ENCODE measurements around the gene TULP3.

The TULP3 gene

DNA sequence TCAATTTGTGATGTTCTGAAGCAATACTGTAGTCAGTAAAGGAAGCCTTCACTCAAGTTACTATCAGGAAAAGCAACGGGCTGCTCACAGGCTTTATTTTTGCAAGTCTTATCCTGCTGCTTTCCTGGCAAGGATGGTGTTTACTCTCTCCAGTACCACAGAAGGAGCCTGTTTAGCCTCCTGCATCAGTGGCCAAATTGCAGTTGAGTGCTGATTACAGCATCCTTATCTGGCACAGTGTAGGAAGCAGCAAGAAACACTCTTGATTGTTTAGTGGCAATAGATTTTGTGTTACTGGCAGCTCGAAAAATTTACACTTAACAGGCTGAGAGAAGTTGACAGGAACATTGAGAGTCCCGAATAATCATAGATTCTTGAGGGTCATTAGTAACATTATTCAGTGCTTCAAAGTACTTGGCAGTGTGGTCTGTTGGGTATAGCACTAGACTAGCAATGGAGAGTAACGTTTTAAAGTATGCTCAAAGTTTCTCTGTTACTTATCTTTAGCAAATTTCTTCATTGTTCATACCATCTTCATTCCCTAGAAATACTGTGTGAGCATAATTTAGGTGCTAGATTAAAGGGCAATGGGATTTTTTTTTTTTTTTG, 11.7 kb downstream of the TULP3 start:
- ChIA-PET CTCF (no interaction called here), POLR2A (no interaction called here)
- Histone ChIP-seq H3K9me3 (ENCODE audit: control extremely low read depth in 1 of 5, control insufficient read depth in 4 of 5, insufficient read depth in 2 of 5, low read depth in 1 of 5, low read length in 4 of 5) (no peaks in the 10 kb centered on the region), H3K36me3 (ENCODE audit: control insufficient read depth in 4 of 4, insufficient read depth in 4 of 4, low read length in 3 of 4) (no peaks in the 10 kb centered on the region), H3K4me1 (ENCODE audit: control extremely low read depth in 1 of 4, control insufficient read depth in 4 of 4, insufficient read depth in 4 of 4, low read length in 3 of 4) (no peaks in the 10 kb centered on the region), H3K27ac (ENCODE audit: insufficient read depth in 1 of 2, low read depth in 1 of 2, low read length in 2 of 2, poor library complexity in 1 of 2, severe bottlenecking in 2 of 2) (no peak overlapping the region), H3K4me3 (ENCODE audit: control insufficient read depth in 1 of 7, extremely low read depth in 1 of 7, insufficient read depth in 4 of 7, low read depth in 2 of 7, low read length in 6 of 7) (no peak overlapping the region), H3K27me3 (replicated peaks in 2 of 5; ENCODE audit: control insufficient read depth in 4 of 5, insufficient read depth in 5 of 5, low read length in 4 of 5) (no peaks in the 10 kb centered on the region)
- peak in 1 of 3 donors; percentile 30 for DNase-seq
- 93% methylated on average over 1 of the region's 4 CpGs for WGBS (ENCODE audit: insufficient coverage)

DNA sequence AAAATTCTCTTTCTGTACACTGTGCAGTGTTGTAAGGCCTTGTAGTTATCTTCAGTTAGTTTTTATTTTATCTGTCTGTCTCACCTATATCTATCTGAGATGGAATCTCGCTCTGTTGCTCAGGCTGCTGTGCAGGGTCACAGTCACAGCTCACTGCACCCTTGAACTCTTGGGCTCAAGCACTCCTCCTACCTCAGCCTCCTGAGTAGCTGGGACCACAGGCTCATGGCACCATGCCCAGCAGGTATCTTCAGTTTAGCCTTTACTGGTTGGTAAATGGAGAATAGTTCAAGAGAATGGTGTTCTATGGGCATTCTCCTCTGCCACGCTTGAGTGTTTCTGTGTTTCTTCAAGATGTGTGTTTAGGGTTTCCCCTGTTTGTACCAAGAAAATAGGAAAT, 13.6 kb downstream of the TULP3 start:
- 73% methylated on average over 2 of the region's 2 CpGs for WGBS (ENCODE audit: insufficient coverage)
- H3K9me3 ChIP-seq (ENCODE audit: control extremely low read depth in 1 of 5, control insufficient read depth in 4 of 5, insufficient read depth in 2 of 5, low read depth in 1 of 5, low read length in 4 of 5) = no peaks in the 10 kb centered on the region
- no peaks in the 10 kb centered on the region for H3K4me1 ChIP-seq (ENCODE audit: control extremely low read depth in 1 of 4, control insufficient read depth in 4 of 4, insufficient read depth in 4 of 4, low read length in 3 of 4)
- POLR2A ChIA-PET = no interaction called here
- no peak for DNase-seq
- no peaks in the 10 kb centered on the region for H3K36me3 ChIP-seq (ENCODE audit: control insufficient read depth in 4 of 4, insufficient read depth in 4 of 4, low read length in 3 of 4)
- no peaks in the 10 kb centered on the region for H3K27me3 ChIP-seq (replicated peaks in 2 of 5; ENCODE audit: control insufficient read depth in 4 of 5, insufficient read depth in 5 of 5, low read length in 4 of 5)
- no peak overlapping the region for H3K27ac ChIP-seq (ENCODE audit: insufficient read depth in 1 of 2, low read depth in 1 of 2, low read length in 2 of 2, poor library complexity in 1 of 2, severe bottlenecking in 2 of 2)
- H3K4me3 ChIP-seq (ENCODE audit: control insufficient read depth in 1 of 7, extremely low read depth in 1 of 7, insufficient read depth in 4 of 7, low read depth in 2 of 7, low read length in 6 of 7) = no peak overlapping the region
- CTCF ChIA-PET = no interaction called here

DNA sequence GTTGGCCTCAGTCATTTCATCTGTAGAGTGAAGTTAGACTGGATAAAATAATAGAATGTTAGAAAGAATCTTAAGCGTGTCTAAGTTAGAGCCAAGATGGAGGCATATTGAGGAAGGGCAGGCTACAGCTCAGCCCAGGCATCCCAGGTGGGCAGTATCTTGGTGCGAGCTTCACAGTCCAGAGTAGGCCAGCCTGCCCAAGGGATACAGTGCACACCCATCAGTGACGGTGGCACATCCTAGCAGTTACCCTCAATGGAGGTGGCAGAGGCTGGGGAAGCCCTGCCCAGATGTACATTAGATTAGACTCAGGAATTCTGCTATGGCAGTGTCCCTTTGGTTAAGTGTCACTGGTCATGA, 21.5 kb downstream of the TULP3 start:
- Histone ChIP-seq H3K9me3 (ENCODE audit: control extremely low read depth in 1 of 5, control insufficient read depth in 4 of 5, insufficient read depth in 2 of 5, low read depth in 1 of 5, low read length in 4 of 5) (no peaks in the 10 kb centered on the region), H3K27me3 (replicated peaks in 2 of 5; ENCODE audit: control insufficient read depth in 4 of 5, insufficient read depth in 5 of 5, low read length in 4 of 5) (no peaks in the 10 kb centered on the region), H3K27ac (ENCODE audit: insufficient read depth in 1 of 2, low read depth in 1 of 2, low read length in 2 of 2, poor library complexity in 1 of 2, severe bottlenecking in 2 of 2) (no peak overlapping the region), H3K4me1 (ENCODE audit: control extremely low read depth in 1 of 4, control insufficient read depth in 4 of 4, insufficient read depth in 4 of 4, low read length in 3 of 4) (no peaks in the 10 kb centered on the region), H3K36me3 (ENCODE audit: control insufficient read depth in 4 of 4, insufficient read depth in 4 of 4, low read length in 3 of 4) (peaks cover 0 to 4% (median 0%) of the 10 kb centered on the region in 4 experiments), H3K4me3 (ENCODE audit: control insufficient read depth in 1 of 7, extremely low read depth in 1 of 7, insufficient read depth in 4 of 7, low read depth in 2 of 7, low read length in 6 of 7) (no peak overlapping the region)
- 91% methylated on average over 3 of the region's 3 CpGs for WGBS (ENCODE audit: insufficient coverage)
- POLR2A ChIA-PET = interaction anchor here (0.6 kb wide), 1 partner anchor 16 kb away, joined by 8 read pairs; no protein-coding TSS in a partner anchor
- CTCF ChIA-PET = interaction anchor here (0.5 to 0.6 kb wide), 2 partner anchors 17 to 42 kb away, joined by 3 read pairs; no protein-coding TSS in a partner anchor
- no peak for DNase-seq

DNA sequence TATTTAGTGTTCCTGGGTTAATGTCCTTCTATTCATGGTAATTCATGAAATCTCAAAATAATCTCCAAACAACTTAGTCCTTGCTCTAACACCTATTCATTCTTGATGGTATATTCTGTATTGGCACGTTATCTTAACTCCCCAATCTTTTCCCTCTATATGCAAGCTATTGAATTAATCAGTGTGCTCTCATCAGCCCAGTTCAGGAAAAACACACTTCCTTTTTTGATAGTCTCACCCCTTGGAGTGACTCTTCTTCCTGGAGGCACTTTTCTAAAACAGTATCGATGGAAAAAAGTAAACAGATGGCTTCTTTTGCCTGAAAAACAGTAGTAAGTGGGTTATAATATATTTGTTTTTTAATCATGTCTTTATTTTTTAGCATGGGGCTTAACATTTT, 28.6 kb downstream of the TULP3 start:
- WGBS (ENCODE audit: insufficient coverage) = 80% methylated on average over 1 of the region's 2 CpGs
- H3K4me3 ChIP-seq (ENCODE audit: control insufficient read depth in 1 of 7, extremely low read depth in 1 of 7, insufficient read depth in 4 of 7, low read depth in 2 of 7, low read length in 6 of 7) = no peak overlapping the region
- H3K4me1 ChIP-seq (ENCODE audit: control extremely low read depth in 1 of 4, control insufficient read depth in 4 of 4, insufficient read depth in 4 of 4, low read length in 3 of 4) = no peaks in the 10 kb centered on the region
- no peaks in the 10 kb centered on the region for H3K9me3 ChIP-seq (ENCODE audit: control extremely low read depth in 1 of 5, control insufficient read depth in 4 of 5, insufficient read depth in 2 of 5, low read depth in 1 of 5, low read length in 4 of 5)
- POLR2A ChIA-PET = no interaction called here
- no peaks in the 10 kb centered on the region for H3K27me3 ChIP-seq (replicated peaks in 2 of 5; ENCODE audit: control insufficient read depth in 4 of 5, insufficient read depth in 5 of 5, low read length in 4 of 5)
- H3K36me3 ChIP-seq (ENCODE audit: control insufficient read depth in 4 of 4, insufficient read depth in 4 of 4, low read length in 3 of 4) = peaks cover 2 to 8% (median 5%) of the 10 kb centered on the region in 4 experiments
- CTCF ChIA-PET = no interaction called here
- no peak overlapping the region for H3K27ac ChIP-seq (ENCODE audit: insufficient read depth in 1 of 2, low read depth in 1 of 2, low read length in 2 of 2, poor library complexity in 1 of 2, severe bottlenecking in 2 of 2)
- no peak for DNase-seq

DNA sequence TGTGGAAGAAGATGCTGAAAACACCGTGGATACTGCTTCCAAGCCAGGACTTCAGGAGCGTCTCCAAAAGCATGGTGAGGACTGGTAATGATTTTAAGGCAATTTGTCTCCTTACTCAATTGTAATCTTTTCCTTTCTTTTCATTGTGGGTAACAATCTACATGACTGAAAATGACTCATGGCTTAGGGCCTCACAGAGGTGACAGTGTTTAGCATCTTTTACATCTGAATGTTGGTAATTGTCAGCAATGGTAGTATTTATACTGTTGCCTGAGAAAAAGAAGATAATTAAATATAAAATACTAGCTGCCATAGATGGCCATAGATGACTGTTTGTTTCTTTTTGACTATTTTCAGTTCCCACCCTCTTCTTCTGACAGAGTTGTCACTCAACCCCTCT, 31.6 kb downstream of the TULP3 start:
- DNase-seq = no peak
- CTCF ChIA-PET = interaction anchor here (1.2 kb wide), 1 partner anchor 32 kb away, joined by 3 read pairs; the partner anchor contains the start of gene TULP3
- H3K9me3 ChIP-seq (ENCODE audit: control extremely low read depth in 1 of 5, control insufficient read depth in 4 of 5, insufficient read depth in 2 of 5, low read depth in 1 of 5, low read length in 4 of 5) = no peaks in the 10 kb centered on the region
- no peak overlapping the region for H3K27ac ChIP-seq (ENCODE audit: insufficient read depth in 1 of 2, low read depth in 1 of 2, low read length in 2 of 2, poor library complexity in 1 of 2, severe bottlenecking in 2 of 2)
- no peaks in the 10 kb centered on the region for H3K4me1 ChIP-seq (ENCODE audit: control extremely low read depth in 1 of 4, control insufficient read depth in 4 of 4, insufficient read depth in 4 of 4, low read length in 3 of 4)
- POLR2A ChIA-PET = interaction anchor here (0.6 kb wide), 1 partner anchor 42 kb away, joined by 3 read pairs; no protein-coding TSS in a partner anchor
- H3K4me3 ChIP-seq (ENCODE audit: control insufficient read depth in 1 of 7, extremely low read depth in 1 of 7, insufficient read depth in 4 of 7, low read depth in 2 of 7, low read length in 6 of 7) = no peak overlapping the region
- WGBS (ENCODE audit: insufficient coverage) = no CpG with 5 or more reads among the region's 2 CpGs
- H3K36me3 ChIP-seq (ENCODE audit: control insufficient read depth in 4 of 4, insufficient read depth in 4 of 4, low read length in 3 of 4) = peaks cover 2 to 8% (median 5%) of the 10 kb centered on the region in 4 experiments
- no peaks in the 10 kb centered on the region for H3K27me3 ChIP-seq (replicated peaks in 2 of 5; ENCODE audit: control insufficient read depth in 4 of 5, insufficient read depth in 5 of 5, low read length in 4 of 5)

DNA sequence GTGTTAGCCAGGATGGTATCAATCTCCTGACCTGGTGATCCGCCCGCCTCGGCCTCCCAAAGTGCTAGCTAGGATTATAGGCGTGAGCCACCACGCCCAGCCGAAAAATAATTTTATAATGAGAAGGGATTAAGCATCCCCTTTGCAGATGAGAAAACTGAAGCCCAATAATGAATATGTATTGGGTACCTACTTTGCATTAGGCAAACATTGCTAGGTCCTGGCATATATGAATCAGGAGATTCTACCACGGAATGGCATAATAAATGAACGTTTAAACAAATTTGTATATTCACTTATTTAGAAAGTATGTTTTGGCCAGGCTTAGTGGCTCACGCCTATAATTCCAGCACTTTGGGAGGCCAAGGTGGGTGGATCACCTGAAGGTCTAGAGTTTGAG, 32.4 kb downstream of the TULP3 start:
- Histone ChIP-seq H3K27me3 (replicated peaks in 2 of 5; ENCODE audit: control insufficient read depth in 4 of 5, insufficient read depth in 5 of 5, low read length in 4 of 5) (no peaks in the 10 kb centered on the region), H3K4me3 (ENCODE audit: control insufficient read depth in 1 of 7, extremely low read depth in 1 of 7, insufficient read depth in 4 of 7, low read depth in 2 of 7, low read length in 6 of 7) (no peak overlapping the region), H3K27ac (ENCODE audit: insufficient read depth in 1 of 2, low read depth in 1 of 2, low read length in 2 of 2, poor library complexity in 1 of 2, severe bottlenecking in 2 of 2) (no peak overlapping the region), H3K36me3 (ENCODE audit: control insufficient read depth in 4 of 4, insufficient read depth in 4 of 4, low read length in 3 of 4) (peaks cover 2 to 8% (median 5%) of the 10 kb centered on the region in 4 experiments), H3K4me1 (ENCODE audit: control extremely low read depth in 1 of 4, control insufficient read depth in 4 of 4, insufficient read depth in 4 of 4, low read length in 3 of 4) (no peaks in the 10 kb centered on the region), H3K9me3 (ENCODE audit: control extremely low read depth in 1 of 5, control insufficient read depth in 4 of 5, insufficient read depth in 2 of 5, low read depth in 1 of 5, low read length in 4 of 5) (no peaks in the 10 kb centered on the region)
- 97% methylated on average over 5 of the region's 9 CpGs for WGBS (ENCODE audit: insufficient coverage)
- DNase-seq = no peak
- CTCF ChIA-PET = no interaction called here
- POLR2A ChIA-PET = no interaction called here

DNA sequence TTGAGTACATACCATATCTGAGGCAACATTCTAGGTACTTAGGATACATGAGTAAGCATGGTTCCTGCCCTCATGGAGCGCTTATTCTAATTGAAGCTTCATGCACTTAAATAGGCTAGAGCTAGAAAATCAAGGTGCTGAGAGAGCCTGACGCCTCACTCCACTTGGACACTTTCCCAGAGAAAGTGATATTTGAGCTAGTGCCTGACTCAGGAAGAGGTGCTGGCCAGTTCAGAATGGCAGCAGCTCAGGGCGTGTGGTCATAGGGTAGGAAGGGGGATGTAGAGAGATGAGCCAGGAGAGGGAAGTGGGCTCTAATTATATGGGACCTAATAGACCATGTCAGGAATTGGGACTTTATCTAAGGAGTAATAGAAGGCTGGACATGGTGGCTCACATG, 33.3 kb downstream of the TULP3 start:
- WGBS (ENCODE audit: insufficient coverage) = 97% methylated on average over 3 of the region's 3 CpGs
- H3K9me3 ChIP-seq (ENCODE audit: control extremely low read depth in 1 of 5, control insufficient read depth in 4 of 5, insufficient read depth in 2 of 5, low read depth in 1 of 5, low read length in 4 of 5) = no peaks in the 10 kb centered on the region
- H3K4me1 ChIP-seq (ENCODE audit: control extremely low read depth in 1 of 4, control insufficient read depth in 4 of 4, insufficient read depth in 4 of 4, low read length in 3 of 4) = no peaks in the 10 kb centered on the region
- H3K27me3 ChIP-seq (replicated peaks in 2 of 5; ENCODE audit: control insufficient read depth in 4 of 5, insufficient read depth in 5 of 5, low read length in 4 of 5) = no peaks in the 10 kb centered on the region
- ChIA-PET CTCF (interaction anchor here (1.6 kb wide), 1 partner anchor 78 kb away, joined by 3 read pairs; no protein-coding TSS in a partner anchor), POLR2A (no interaction called here)
- no peak for DNase-seq
- peaks cover 2 to 8% (median 5%) of the 10 kb centered on the region in 4 experiments for H3K36me3 ChIP-seq (ENCODE audit: control insufficient read depth in 4 of 4, insufficient read depth in 4 of 4, low read length in 3 of 4)
- H3K4me3 ChIP-seq (ENCODE audit: control insufficient read depth in 1 of 7, extremely low read depth in 1 of 7, insufficient read depth in 4 of 7, low read depth in 2 of 7, low read length in 6 of 7) = no peak overlapping the region
- H3K27ac ChIP-seq (ENCODE audit: insufficient read depth in 1 of 2, low read depth in 1 of 2, low read length in 2 of 2, poor library complexity in 1 of 2, severe bottlenecking in 2 of 2) = no peak overlapping the region
